Left hindlimb (tissue), 1 donor: ENCODE results near the gene PRCP.

ENCODE experiments used
- DNase-seq: peaks from one replicate; pipeline ENCODE4 v3.0.0-alpha.2; 2018

PRCP gene

DNA sequence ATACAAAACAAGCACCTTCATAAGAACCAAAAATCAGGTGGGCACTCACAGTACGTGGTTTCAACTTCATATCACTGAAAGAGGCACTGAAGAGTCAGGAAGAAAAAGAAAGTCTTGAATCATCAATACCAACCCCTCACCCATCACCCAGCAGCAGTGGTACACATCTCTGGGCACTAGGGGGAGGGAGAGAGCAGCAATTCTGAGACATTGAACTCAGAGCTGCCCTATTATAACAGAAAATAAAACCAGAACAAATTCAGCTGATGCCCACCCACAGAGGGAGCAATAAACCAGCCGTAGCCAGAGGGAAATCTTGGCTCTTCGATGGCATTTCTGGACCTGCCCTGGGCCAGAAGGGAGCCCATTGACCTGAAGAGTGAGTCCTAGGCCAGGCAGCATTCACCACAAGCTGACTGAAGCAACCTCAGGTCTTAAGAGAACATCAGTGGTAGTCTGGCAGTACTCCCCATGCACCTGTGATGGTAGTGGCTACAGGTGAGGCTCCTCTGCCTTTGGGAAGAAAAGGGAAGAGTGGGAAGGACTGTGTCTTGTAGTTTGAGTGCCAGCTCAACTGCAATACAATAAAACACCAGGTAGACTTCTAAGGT is 124.4 kb downstream of the PRCP start:
- no peak for DNase-seq

DNA sequence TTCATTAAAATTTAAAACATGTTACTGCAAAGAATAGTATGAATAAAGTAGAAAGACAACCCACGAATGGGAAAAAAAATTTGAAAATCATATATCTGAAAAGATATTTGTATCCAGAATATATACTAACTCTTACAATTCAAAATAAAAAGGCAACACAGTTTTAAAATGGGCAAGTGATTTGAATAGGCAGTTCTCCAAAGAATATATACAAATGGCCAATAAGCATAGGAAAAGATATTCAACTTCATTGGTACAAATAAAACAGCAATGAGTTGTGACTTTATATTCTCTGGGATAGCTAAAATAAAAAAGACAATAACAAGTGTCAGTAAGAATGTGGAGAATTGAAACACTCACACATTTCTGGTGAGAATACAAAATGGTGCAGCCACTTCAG is 125.0 kb downstream of the PRCP start:
- DNase-seq: no peak
